Diencephalon (tissue), 1 donor: ENCODE results near the gene C5orf46. TPM values are rescaled to one million over a fixed set of nuclear protein-coding genes. Genes with fewer than 3 reads are reported as not detected.

Experiments
- total RNA-seq: library from RNA; depleted of rRNA; stranded (reverse); fragments of >200 nt; gene quantifications from one replicate; pipeline ENCODE4 v1.2.3, GENCODE V29; 2014

The C5orf46 gene
- total RNA-seq = not detected

DNA sequence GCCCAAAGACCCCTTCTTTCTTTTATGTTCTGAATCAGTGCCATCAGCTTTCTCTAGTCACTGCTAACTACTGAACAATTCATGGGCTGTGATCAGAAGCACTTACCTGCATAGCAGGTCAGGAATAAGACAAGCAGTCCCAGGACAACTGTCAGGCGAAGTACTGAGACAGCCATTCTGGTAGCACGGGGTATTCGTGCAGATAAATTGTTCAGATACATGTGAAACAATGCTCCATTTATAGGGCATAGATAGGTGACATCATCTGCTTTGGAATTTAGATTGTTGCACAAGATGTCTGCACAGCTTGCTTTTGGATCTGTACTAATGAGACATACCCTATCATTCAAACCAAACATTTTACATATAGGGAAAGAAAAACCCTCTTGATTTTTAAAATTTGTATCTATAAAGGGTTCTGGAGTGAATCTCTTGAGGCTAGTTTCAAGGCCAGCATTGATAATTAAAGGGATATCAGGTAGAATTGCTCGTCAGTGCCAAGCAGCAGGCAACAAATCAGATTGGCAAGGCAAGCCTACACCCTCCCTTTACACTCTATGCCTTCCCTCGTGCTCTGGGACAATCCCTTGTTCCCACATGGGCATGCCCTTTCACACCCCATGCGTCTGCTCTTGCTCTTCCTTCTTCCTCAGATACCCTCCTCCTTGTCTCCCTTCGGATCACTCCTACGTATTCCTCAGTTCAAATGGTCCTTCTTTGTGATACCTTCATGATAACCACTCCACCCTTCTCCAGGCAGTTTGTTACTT lies at the start of gene C5orf46:
Gene C5orf46, minus strand, starts transcription at position 213 of the 770 bp plus-strand sequence. Its CDS starts 37 bp downstream, at position 176.

GRCh38 chr5:147878066-147878759 lies 28.1 kb downstream of the C5orf46 start, which contains the start of gene SCGB3A2:
TSS of gene SCGB3A2 (plus strand) at chr5:147878711. CDS start at chr5:147878804, 93 bp downstream.

Other genes starting within 250 kb of the C5orf46 start
- 55.6 TPM for gene JAKMIP2, start 123.8 kb downstream of the C5orf46 start, total RNA-seq
- not detected for gene SPINK1, start 74.9 kb downstream of the C5orf46 start, total RNA-seq
- gene SCGB3A2, start 27.8 kb downstream of the C5orf46 start, total RNA-seq = not detected
- not detected for gene SPINK5, start 157.4 kb upstream of the C5orf46 start, total RNA-seq